Measurements from ENCODE around the gene CFAP161. TPM values are rescaled to one million over a fixed set of nuclear protein-coding genes. Genes with fewer than 3 reads are reported as not detected.

The CFAP161 gene
- total RNA-seq, 1 donor from 2014 or later, result not detected

GRCh38 chr15:81088470-81089013, 45.5 kb upstream of the CFAP161 start:
- TF ChIP-seq, protein P1, sequence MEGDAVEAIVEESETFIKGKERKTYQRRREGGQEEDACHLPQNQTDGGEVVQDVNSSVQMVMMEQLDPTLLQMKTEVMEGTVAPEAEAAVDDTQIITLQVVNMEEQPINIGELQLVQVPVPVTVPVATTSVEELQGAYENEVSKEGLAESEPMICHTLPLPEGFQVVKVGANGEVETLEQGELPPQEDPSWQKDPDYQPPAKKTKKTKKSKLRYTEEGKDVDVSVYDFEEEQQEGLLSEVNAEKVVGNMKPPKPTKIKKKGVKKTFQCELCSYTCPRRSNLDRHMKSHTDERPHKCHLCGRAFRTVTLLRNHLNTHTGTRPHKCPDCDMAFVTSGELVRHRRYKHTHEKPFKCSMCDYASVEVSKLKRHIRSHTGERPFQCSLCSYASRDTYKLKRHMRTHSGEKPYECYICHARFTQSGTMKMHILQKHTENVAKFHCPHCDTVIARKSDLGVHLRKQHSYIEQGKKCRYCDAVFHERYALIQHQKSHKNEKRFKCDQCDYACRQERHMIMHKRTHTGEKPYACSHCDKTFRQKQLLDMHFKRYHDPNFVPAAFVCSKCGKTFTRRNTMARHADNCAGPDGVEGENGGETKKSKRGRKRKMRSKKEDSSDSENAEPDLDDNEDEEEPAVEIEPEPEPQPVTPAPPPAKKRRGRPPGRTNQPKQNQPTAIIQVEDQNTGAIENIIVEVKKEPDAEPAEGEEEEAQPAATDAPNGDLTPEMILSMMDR (conservative IDR thresholded peaks at IDR 0.05; ENCODE audit: low read depth, low read length), result no peak
- DNase-seq (ENCODE audit: low read depth), result no peak
- H3K4me3 ChIP-seq (ENCODE audit: low read depth, low read length), result no peak overlapping the region

- no peak overlapping the region for H3K4me3 ChIP-seq (ENCODE audit: low read depth, low read length)
- TF ChIP-seq, protein P1 (conservative IDR thresholded peaks at IDR 0.05; ENCODE audit: low read depth, low read length), result no peak
- peak; percentile 25 for DNase-seq (ENCODE audit: low read depth)
Measured at GRCh38 chr15:81091889-81092558, 42.0 kb upstream of the CFAP161 start.

DNA sequence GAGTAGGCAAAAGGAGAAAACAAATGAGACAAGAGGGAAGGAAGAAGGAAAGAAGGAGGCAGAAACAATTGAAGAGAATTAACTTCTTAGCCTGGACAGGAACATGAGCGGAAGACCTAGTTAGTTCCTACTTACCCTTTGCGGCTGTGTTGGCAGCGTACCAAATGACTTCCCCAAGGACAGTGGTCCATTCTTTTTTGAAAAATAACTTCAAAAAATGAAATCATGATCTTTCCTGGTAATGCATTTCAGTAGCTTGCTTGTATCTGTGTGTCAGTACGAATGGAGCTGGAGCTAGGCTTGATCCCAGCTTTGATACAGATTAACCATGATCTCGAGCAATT, 41.5 kb upstream of the CFAP161 start:
- DNase-seq (ENCODE audit: low read depth), result no peak
- TF ChIP-seq, protein P1 (conservative IDR thresholded peaks at IDR 0.05; ENCODE audit: low read depth, low read length), result no peak
- no peak overlapping the region for H3K4me3 ChIP-seq (ENCODE audit: low read depth, low read length)

GRCh38 chr15:81093961-81094360, 40.1 kb upstream of the CFAP161 start:
- DNase-seq (ENCODE audit: low read depth), result no peak
- TF ChIP-seq, protein P1 (conservative IDR thresholded peaks at IDR 0.05; ENCODE audit: low read depth, low read length), result no peak
- no peak overlapping the region for H3K4me3 ChIP-seq (ENCODE audit: low read depth, low read length)

GRCh38 chr15:81095690-81096365, 38.2 kb upstream of the CFAP161 start:
- no peak overlapping the region for H3K4me3 ChIP-seq (ENCODE audit: low read depth, low read length)
- DNase-seq (ENCODE audit: low read depth), result no peak
- TF ChIP-seq, protein P1 (conservative IDR thresholded peaks at IDR 0.05; ENCODE audit: low read depth, low read length), result no peak

DNA sequence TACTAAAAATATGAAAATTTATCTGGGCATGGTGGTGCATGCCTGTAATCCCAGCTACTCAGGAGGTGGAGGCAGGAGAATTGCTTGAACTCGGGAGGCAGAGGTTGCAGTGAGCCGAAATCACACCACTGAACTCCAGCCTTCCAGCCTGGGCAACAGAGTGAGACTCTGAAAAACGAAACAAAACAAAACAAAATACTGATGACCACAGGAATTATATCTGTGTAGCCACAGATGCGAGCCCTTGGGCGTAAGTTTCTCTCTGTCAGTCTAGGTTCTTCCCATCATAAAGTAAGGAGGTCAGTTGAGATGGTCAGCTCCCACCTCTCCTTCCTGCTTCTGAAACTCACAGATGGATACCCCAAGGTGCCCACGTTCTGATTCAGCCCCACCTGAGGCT, 37.7 kb upstream of the CFAP161 start:
- TF ChIP-seq, protein P1 (conservative IDR thresholded peaks at IDR 0.05; ENCODE audit: low read depth, low read length), result no peak
- no peak for DNase-seq (ENCODE audit: low read depth)
- H3K4me3 ChIP-seq (ENCODE audit: low read depth, low read length), result no peak overlapping the region
